GM12801 (cell line): ENCODE measurements around the gene IPO8.

ENCODE experiments used
- TF ChIP-seq, protein P1 (sequence below): IDR thresholded peaks from one replicate; pipeline ENCODE4 v1.5.1; 2011; ENCODE audit warnings: control low read depth; ENCODE audit not compliant: insufficient read length; ENCODE audit errors: extremely low read depth

IPO8 gene

GRCh38 chr12:30726647-30727046, 31.0 kb upstream of the IPO8 start:
- TF ChIP-seq, protein P1, sequence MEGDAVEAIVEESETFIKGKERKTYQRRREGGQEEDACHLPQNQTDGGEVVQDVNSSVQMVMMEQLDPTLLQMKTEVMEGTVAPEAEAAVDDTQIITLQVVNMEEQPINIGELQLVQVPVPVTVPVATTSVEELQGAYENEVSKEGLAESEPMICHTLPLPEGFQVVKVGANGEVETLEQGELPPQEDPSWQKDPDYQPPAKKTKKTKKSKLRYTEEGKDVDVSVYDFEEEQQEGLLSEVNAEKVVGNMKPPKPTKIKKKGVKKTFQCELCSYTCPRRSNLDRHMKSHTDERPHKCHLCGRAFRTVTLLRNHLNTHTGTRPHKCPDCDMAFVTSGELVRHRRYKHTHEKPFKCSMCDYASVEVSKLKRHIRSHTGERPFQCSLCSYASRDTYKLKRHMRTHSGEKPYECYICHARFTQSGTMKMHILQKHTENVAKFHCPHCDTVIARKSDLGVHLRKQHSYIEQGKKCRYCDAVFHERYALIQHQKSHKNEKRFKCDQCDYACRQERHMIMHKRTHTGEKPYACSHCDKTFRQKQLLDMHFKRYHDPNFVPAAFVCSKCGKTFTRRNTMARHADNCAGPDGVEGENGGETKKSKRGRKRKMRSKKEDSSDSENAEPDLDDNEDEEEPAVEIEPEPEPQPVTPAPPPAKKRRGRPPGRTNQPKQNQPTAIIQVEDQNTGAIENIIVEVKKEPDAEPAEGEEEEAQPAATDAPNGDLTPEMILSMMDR = no peak

DNA sequence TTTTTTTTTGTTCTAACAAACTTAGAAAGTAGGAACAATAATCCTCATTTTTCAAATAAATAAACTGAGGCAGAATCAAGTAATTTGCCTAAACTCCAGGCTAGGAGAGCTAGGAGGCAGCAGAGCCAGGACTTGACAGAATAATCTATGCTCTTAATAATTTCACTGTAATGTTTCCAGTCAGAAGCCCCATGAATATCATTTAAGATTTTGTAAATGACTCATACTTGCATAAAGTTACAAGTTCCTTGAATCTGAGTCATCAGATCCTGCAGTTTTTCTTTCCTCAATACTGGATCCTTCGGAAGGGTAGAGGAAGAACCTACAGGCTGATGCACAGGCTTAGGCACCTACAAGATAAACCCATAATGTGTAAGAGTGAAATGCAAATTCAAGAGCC, 30.1 kb upstream of the IPO8 start:
- TF ChIP-seq, protein P1 = no peak

DNA sequence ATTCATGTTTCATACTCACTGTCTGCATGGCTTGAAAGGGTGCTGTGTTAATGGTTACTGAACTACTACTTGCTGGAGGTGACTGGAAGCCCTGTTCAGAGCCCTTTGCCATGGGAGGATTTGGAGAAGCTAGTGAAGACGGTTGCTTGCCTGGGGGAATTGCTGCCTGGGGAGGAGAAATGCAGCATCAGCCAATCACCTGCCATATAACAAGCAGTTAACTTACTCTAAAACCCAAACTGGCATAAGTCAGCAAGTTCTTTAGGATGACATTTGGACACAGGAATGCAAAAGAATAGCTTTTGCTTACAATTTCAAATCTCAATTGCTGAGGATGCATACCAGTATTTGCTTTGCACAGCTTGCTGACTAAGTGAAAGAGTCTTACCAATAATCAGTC, 23.4 kb upstream of the IPO8 start:
- TF ChIP-seq, protein P1 = no peak

GRCh38 chr12:30707613-30708342, 12.1 kb upstream of the IPO8 start:
- TF ChIP-seq, protein P1 = no peak

DNA sequence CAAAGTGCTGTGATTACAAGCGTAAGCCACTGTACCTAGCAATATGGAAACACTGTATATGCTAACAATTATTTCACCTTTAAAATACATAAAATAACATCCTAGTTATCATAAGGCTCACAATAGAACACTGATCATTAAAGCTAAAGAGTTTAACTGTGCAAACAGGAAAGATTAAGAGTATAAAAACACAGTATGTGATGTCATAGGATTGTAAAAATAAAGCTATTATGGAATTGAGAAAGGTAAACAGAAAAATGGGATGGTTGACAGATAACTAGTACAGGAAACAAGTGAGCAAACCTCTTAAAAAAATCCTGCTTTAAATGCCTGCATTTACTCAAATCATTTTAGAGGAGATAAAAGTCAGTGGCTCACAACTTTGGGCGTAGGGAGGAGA, 10.8 kb upstream of the IPO8 start:
- TF ChIP-seq, protein P1 = no peak

DNA sequence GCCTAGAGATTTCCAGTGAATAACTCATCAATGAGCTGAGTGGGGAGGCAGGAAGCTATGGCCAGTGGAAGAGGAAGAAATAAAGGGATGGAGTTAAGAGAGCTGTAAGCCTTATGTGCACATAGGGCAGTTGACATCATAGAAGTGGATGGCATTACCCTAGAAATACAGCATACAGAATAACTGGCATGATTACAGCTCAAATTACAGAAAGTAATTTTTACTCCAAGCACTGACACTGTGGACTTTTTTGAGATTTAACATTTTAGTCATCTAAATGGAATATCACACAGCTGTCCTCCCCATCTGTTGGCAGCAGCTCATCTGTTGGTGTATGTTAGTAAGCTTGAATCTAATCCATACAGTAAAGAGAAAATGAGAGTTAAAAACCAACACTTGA, 5.4 kb upstream of the IPO8 start:
- TF ChIP-seq, protein P1 = no peak

DNA sequence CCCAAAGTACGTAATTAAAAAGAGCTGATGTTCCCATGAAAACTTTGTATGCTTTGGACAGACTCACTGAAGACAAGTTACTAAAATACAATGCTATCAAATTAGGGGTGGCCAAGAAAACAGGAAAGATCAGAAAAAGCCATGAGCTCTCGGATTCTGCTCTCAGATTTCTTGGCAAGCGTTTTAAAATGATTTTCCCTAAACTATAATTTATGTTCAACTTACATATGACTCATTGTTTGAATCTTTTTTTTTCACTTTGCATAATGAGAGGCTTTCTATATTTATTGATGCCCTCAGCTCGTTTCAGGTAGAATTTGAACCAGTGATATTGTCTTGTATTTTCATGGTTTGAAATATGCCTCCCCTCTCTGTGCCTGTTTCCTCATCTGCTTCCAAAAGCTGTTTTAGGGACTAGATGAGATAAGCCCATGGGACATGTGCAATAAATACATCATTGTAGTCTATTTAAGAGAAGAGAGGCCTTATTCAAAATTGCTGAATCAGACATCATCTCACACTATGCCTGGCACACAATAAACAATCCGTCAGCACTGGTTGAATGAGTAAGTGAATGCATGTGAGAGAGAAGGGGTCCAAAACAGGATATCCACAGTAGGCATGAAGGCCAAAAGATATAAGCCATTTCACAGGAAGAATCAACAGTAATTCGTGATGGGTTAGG, 4.7 kb upstream of the IPO8 start:
- TF ChIP-seq, protein P1 = no peak
